ENCODE data around the gene CXXC5.
"Not testable (repeated sequence)": the region's sequence is repeated elsewhere in the genome, so short reads cannot be mapped to it uniquely, and the experiment has no call there.

CXXC5 gene

GRCh38 chr5:139713898-139714297, 65.7 kb downstream of the CXXC5 start:
- DNase-seq, result not testable (repeated sequence)

GRCh38 chr5:139717221-139717620, 69.1 kb downstream of the CXXC5 start:
- no peak for DNase-seq

GRCh38 chr5:139718403-139718802, 70.3 kb downstream of the CXXC5 start:
- DNase-seq, result not testable (repeated sequence)

GRCh38 chr5:139719970-139720369, 71.8 kb downstream of the CXXC5 start:
- not testable (repeated sequence) for DNase-seq

- DNase-seq, result no peak
These were observed 75.9 kb downstream of the CXXC5 start for GRCh38 chr5:139723986-139724587.

- no peak for DNase-seq
These were observed 77.1 kb downstream of the CXXC5 start for GRCh38 chr5:139725073-139725830.

GRCh38 chr5:139726248-139726647, 78.1 kb downstream of the CXXC5 start:
- no peak for DNase-seq

- DNase-seq, result not testable (repeated sequence)
These were observed 79.5 kb downstream of the CXXC5 start for GRCh38 chr5:139727615-139728014.

GRCh38 chr5:139731281-139731680, 83.1 kb downstream of the CXXC5 start:
- DNase-seq, result no peak

- DNase-seq, result no peak
These were observed 83.9 kb downstream of the CXXC5 start for GRCh38 chr5:139732019-139732418.

- DNase-seq, result no peak
These were observed 85.0 kb downstream of the CXXC5 start for GRCh38 chr5:139733010-139733688.
